Rectal smooth muscle tissue (tissue), 1 donor: Measurements from ENCODE around the gene RECQL.

Experiments
- H3K27ac ChIP-seq: one replicate; pipeline ENCODE4 v1.7.0; 2013; ENCODE audit warnings: low read depth, low read length, inconsistent platforms
- H3K27me3 ChIP-seq: one replicate; pipeline ENCODE4 v1.7.0; 2013; ENCODE audit warnings: low read length; ENCODE audit not compliant: control insufficient read depth, insufficient read depth
- H3K36me3 ChIP-seq: one replicate; pipeline ENCODE4 v1.7.0; 2013; ENCODE audit warnings: low read length; ENCODE audit not compliant: control insufficient read depth, insufficient read depth
- H3K4me1 ChIP-seq: one replicate; pipeline ENCODE4 v1.7.0; 2013; ENCODE audit warnings: low read length; ENCODE audit not compliant: control insufficient read depth, insufficient read depth
- H3K4me3 ChIP-seq: one replicate; pipeline ENCODE4 v1.7.0; 2013; ENCODE audit warnings: low read length
- H3K9ac ChIP-seq: one replicate; pipeline ENCODE4 v1.7.0; 2013; ENCODE audit warnings: low read length

Gene RECQL

GRCh38 chr12:21526721-21527345 is 25.4 kb upstream of the RECQL start:
- Histone ChIP-seq H3K4me3 (peak overlapping the region; percentile 79), H3K4me1 (no peaks in the 10 kb centered on the region), H3K27me3 (no peaks in the 10 kb centered on the region), H3K27ac (no peak overlapping the region), H3K9ac (no peak overlapping the region), H3K36me3 (no peaks in the 10 kb centered on the region)

- H3K27me3 ChIP-seq: no peaks in the 10 kb centered on the region
- H3K4me1 ChIP-seq: no peaks in the 10 kb centered on the region
- no peak within 1 kb of the TSS for H3K27ac ChIP-seq
- no peaks in the 10 kb centered on the region for H3K36me3 ChIP-seq
- no peak within 1 kb of the TSS for H3K9ac ChIP-seq
- H3K4me3 ChIP-seq: peak within 1 kb of the TSS; percentile 79
These were observed 24.6 kb upstream of the RECQL start, which contains the start of gene SPX for GRCh38 chr12:21526053-21526452. TSS of gene SPX (plus strand) at chr12:21526296. CDS start at chr12:21526473, 177 bp downstream.

GRCh38 chr12:21523148-21523547 is 21.7 kb upstream of the RECQL start:
- Histone ChIP-seq H3K36me3 (no peaks in the 10 kb centered on the region), H3K4me3 (no peak overlapping the region), H3K27me3 (no peaks in the 10 kb centered on the region), H3K4me1 (no peaks in the 10 kb centered on the region), H3K9ac (no peak overlapping the region), H3K27ac (no peak overlapping the region)

GRCh38 chr12:21521541-21521940 is 20.1 kb upstream of the RECQL start:
- no peak overlapping the region for H3K9ac ChIP-seq
- H3K27me3 ChIP-seq: no peaks in the 10 kb centered on the region
- H3K27ac ChIP-seq: no peak overlapping the region
- H3K36me3 ChIP-seq: peaks cover 2% of the 10 kb centered on the region
- H3K4me3 ChIP-seq: no peak overlapping the region
- no peaks in the 10 kb centered on the region for H3K4me1 ChIP-seq

GRCh38 chr12:21518451-21518850 is 17.0 kb upstream of the RECQL start:
- no peaks in the 10 kb centered on the region for H3K4me1 ChIP-seq
- no peak overlapping the region for H3K9ac ChIP-seq
- H3K4me3 ChIP-seq: no peak overlapping the region
- peaks cover 2% of the 10 kb centered on the region for H3K36me3 ChIP-seq
- no peak overlapping the region for H3K27ac ChIP-seq
- no peaks in the 10 kb centered on the region for H3K27me3 ChIP-seq

- H3K4me3 ChIP-seq: no peak overlapping the region
- H3K27me3 ChIP-seq: no peaks in the 10 kb centered on the region
- no peak overlapping the region for H3K27ac ChIP-seq
- H3K4me1 ChIP-seq: no peaks in the 10 kb centered on the region
- no peak overlapping the region for H3K9ac ChIP-seq
- peaks cover 4% of the 10 kb centered on the region for H3K36me3 ChIP-seq
These were observed 14.8 kb upstream of the RECQL start for GRCh38 chr12:21516281-21516680.

GRCh38 chr12:21509768-21510167 is 8.3 kb upstream of the RECQL start:
- Histone ChIP-seq H3K36me3 (peaks cover 5% of the 10 kb centered on the region), H3K27ac (no peak overlapping the region), H3K9ac (no peak overlapping the region), H3K4me3 (no peak overlapping the region), H3K27me3 (no peaks in the 10 kb centered on the region), H3K4me1 (no peaks in the 10 kb centered on the region)

- no peak overlapping the region for H3K9ac ChIP-seq
- H3K4me3 ChIP-seq: no peak overlapping the region
- peaks cover 5% of the 10 kb centered on the region for H3K36me3 ChIP-seq
These were observed 6.4 kb upstream of the RECQL start for GRCh38 chr12:21507849-21508248.

GRCh38 chr12:21505888-21506287 is 4.5 kb upstream of the RECQL start:
- Histone ChIP-seq H3K4me1 (no peaks in the 10 kb centered on the region), H3K9ac (no peak overlapping the region)

More at GRCh38 chr12:21507849-21508248, 6.4 kb upstream of the RECQL start:
- no peaks in the 10 kb centered on the region for H3K27me3 ChIP-seq
- no peak overlapping the region for H3K27ac ChIP-seq
- H3K4me1 ChIP-seq: no peaks in the 10 kb centered on the region

GRCh38 chr12:21502872-21503271 is 1.4 kb upstream of the RECQL start:
- H3K4me1 ChIP-seq: peaks cover 11% of the 10 kb centered on the region
- H3K27ac ChIP-seq: no peak overlapping the region
- H3K9ac ChIP-seq: no peak overlapping the region
- H3K36me3 ChIP-seq: no peaks in the 10 kb centered on the region
- H3K27me3 ChIP-seq: no peaks in the 10 kb centered on the region
- H3K4me3 ChIP-seq: peak overlapping the region; percentile 92

More at GRCh38 chr12:21505888-21506287, 4.5 kb upstream of the RECQL start:
- Histone ChIP-seq H3K4me3 (no peak overlapping the region), H3K27me3 (no peaks in the 10 kb centered on the region), H3K27ac (no peak overlapping the region), H3K36me3 (peaks cover 3% of the 10 kb centered on the region)

GRCh38 chr12:21502164-21502496 is 695 bp upstream of the RECQL start:
- peak overlapping the region; percentile 72 for H3K27ac ChIP-seq
- peaks cover 11% of the 10 kb centered on the region for H3K4me1 ChIP-seq
- no peaks in the 10 kb centered on the region for H3K27me3 ChIP-seq
- H3K36me3 ChIP-seq: peaks cover 6% of the 10 kb centered on the region
- H3K4me3 ChIP-seq: peak overlapping the region; percentile 92
- H3K9ac ChIP-seq: peak overlapping the region; percentile 90

GRCh38 chr12:21500786-21501257 is 613 bp downstream of the RECQL start:
- peak overlapping the region; percentile 86 for H3K27ac ChIP-seq
- peak overlapping the region; percentile 92 for H3K4me3 ChIP-seq
- no peaks in the 10 kb centered on the region for H3K27me3 ChIP-seq
- H3K9ac ChIP-seq: peak overlapping the region; percentile 25
- peaks cover 13% of the 10 kb centered on the region for H3K36me3 ChIP-seq
- peaks cover 11% of the 10 kb centered on the region for H3K4me1 ChIP-seq

- Histone ChIP-seq H3K27me3 (no peaks in the 10 kb centered on the region), H3K36me3 (peaks cover 16% of the 10 kb centered on the region), H3K27ac (no peak overlapping the region), H3K4me1 (peaks cover 11% of the 10 kb centered on the region), H3K4me3 (no peak overlapping the region), H3K9ac (no peak overlapping the region)
These were observed 1.7 kb downstream of the RECQL start for GRCh38 chr12:21499765-21500164.
